Stimulated activated CD4-positive, alpha-beta T cell treated with anti-CD3 and anti-CD28 coated beads, TNF-alpha, amount 100 ng/mL, for 48 hours (primary cell): ENCODE data around the gene ADAMTSL5.
A peak's percentile ranks its signal among the peaks of the same experiment; 100 is the strongest.

Experiments
- DNase-seq, 3 donors: peaks; one replicate each; pipeline ENCODE4 v3.0.0-alpha.2; 2020; ENCODE audit warnings: low read depth in 3 of 3

The ADAMTSL5 gene

GRCh38 chr19:1466461-1467214 lies 46.2 kb downstream of the ADAMTSL5 start:
- no peak for DNase-seq

- no peak for DNase-seq
Observed at GRCh38 chr19:1466018-1466460, 46.8 kb downstream of the ADAMTSL5 start.

GRCh38 chr19:1465191-1466016 lies 47.4 kb downstream of the ADAMTSL5 start:
- no peak for DNase-seq

- no peak for DNase-seq
Observed at GRCh38 chr19:1461862-1462261, 51.0 kb downstream of the ADAMTSL5 start.

- DNase-seq, result no peak
Observed at GRCh38 chr19:1460033-1460995, 52.5 kb downstream of the ADAMTSL5 start.

GRCh38 chr19:1459479-1459878 lies 53.3 kb downstream of the ADAMTSL5 start:
- no peak for DNase-seq

- no peak for DNase-seq
Observed at GRCh38 chr19:1457892-1458291, 54.9 kb downstream of the ADAMTSL5 start.

GRCh38 chr19:1457031-1457739 lies 55.6 kb downstream of the ADAMTSL5 start:
- DNase-seq, result no peak

- DNase-seq, result no peak
Observed at GRCh38 chr19:1456121-1456900, 56.5 kb downstream of the ADAMTSL5 start.

- DNase-seq, result peak in 2 of 3 donors; percentile 65 to 70
Observed at GRCh38 chr19:1455336-1456120, 57.3 kb downstream of the ADAMTSL5 start.
